ENCODE measurements around the gene CSGALNACT2. TPM values are rescaled to one million over a fixed set of nuclear protein-coding genes. Genes with fewer than 3 reads are reported as not detected.

The CSGALNACT2 gene
- polyA plus RNA-seq, 1 of the 3 experiments (the other 2 are of a cell fraction): 11.5 TPM

DNA sequence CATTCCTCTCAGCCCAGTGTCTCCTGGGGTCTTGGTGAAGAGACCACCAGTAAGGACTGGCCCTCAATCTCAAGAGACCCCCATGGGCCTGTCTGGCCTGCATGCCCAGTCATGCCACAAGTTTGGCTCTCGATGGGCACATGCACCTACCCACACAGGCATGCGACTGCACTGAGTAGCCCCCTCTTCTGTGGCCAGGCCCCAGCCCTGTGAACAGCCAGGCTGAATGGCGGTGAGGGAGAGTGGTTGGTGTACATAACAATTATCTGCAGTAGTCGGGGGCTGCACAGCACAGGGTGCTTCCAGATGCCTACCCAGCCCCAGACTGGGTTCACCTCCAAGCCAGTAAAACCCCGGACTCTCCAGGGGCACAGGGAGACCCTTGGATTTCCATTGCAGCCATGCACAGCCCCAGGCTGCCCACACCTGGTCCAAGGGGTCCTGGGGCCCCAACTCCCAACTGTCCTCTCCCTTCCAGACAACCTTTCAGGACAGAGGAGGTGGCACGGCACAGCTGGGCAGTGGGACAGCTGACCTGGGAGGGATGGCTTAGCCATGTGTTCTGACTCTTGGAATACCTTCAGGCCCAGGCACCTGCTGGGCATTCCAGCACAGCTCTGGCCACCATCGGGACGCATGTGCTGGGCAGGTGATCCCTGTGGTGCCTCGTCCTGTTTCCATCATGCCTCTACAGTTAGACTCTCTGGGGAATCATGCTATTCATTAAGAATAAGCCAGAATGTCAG lies 21.0 kb upstream of the CSGALNACT2 start:
- no peak for TF ChIP-seq EP300 (IDR thresholded peaks at IDR 0.05; ENCODE audit: borderline replicate concordance in 1 of 2, low read depth in 1 of 2, low read length in 1 of 2)
- TF ChIP-seq TCF12 (IDR thresholded peaks at IDR 0.05): no peak
- no peak for TF ChIP-seq RAD21 (IDR thresholded peaks at IDR 0.05; ENCODE audit: low read length)
- TF ChIP-seq TAF1 (IDR thresholded peaks at IDR 0.05; ENCODE audit: borderline replicate concordance, low read depth, low read length): no peak
- no peak for TF ChIP-seq SMC3 (IDR thresholded peaks at IDR 0.05; ENCODE audit: low read depth, low read length)
- no peak for TF ChIP-seq RCOR1 (IDR thresholded peaks at IDR 0.05; ENCODE audit: low read length)
- TF ChIP-seq FOXJ3 (CRISPR knock-in tag; IDR thresholded peaks at IDR 0.05): no peak
- TF ChIP-seq RXRA (IDR thresholded peaks at IDR 0.05; ENCODE audit: borderline replicate concordance, low read depth): no peak
- TF ChIP-seq, protein P1, sequence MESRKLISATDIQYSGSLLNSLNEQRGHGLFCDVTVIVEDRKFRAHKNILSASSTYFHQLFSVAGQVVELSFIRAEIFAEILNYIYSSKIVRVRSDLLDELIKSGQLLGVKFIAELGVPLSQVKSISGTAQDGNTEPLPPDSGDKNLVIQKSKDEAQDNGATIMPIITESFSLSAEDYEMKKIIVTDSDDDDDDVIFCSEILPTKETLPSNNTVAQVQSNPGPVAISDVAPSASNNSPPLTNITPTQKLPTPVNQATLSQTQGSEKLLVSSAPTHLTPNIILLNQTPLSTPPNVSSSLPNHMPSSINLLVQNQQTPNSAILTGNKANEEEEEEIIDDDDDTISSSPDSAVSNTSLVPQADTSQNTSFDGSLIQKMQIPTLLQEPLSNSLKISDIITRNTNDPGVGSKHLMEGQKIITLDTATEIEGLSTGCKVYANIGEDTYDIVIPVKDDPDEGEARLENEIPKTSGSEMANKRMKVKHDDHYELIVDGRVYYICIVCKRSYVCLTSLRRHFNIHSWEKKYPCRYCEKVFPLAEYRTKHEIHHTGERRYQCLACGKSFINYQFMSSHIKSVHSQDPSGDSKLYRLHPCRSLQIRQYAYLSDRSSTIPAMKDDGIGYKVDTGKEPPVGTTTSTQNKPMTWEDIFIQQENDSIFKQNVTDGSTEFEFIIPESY (IDR thresholded peaks at IDR 0.05; ENCODE audit: borderline replicate concordance, low read depth): no peak
- Histone ChIP-seq H3K4me2 (no peak overlapping the region), H3K9ac (no peak overlapping the region), H3K9me3 (no peaks in the 10 kb centered on the region), H3K4me1 (ENCODE audit: control insufficient read depth in 1 of 2, insufficient read depth in 2 of 2, low read depth in 1 of 2, low read length in 1 of 2) (peaks cover 0 to 6% of the 10 kb centered on the region in 2 experiments; a peak in 1 of 4 replicates), H3K9me2 (no peaks in the 10 kb centered on the region), H3K36me3 (replicated peaks in 1 of 2; ENCODE audit: control insufficient read depth in 1 of 2, insufficient read depth in 2 of 2, low read length in 1 of 2) (peaks cover 0 to 7% of the 10 kb centered on the region in 2 experiments), H3K4me3 (ENCODE audit: low read depth in 2 of 2, low read length in 1 of 2) (no peak overlapping the region), H3K79me2 (ENCODE audit: insufficient read depth) (no peaks in the 10 kb centered on the region), H3F3A (replicated peaks; ENCODE audit: insufficient read depth) (no peaks in the 10 kb centered on the region), H2AFZ (ENCODE audit: low read depth) (no peak overlapping the region), H4K20me1 (ENCODE audit: insufficient read depth) (no peaks in the 10 kb centered on the region), H3K27me3 (ENCODE audit: insufficient read depth) (no peaks in the 10 kb centered on the region), H3K27ac (ENCODE audit: low read depth in 2 of 2, low read length in 1 of 2) (no peak overlapping the region; a peak in 1 of 4 replicates)
- CTCF ChIA-PET: interaction anchor here (1.3 kb wide), 1 partner anchor 11 kb away, joined by 3 read pairs; no protein-coding TSS in a partner anchor
- POLR2A ChIA-PET: interaction anchor here (0.7 kb wide), 1 partner anchor 182 kb away, joined by 3 read pairs; no protein-coding TSS in a partner anchor
- 53% methylated on average over 4 of the region's 9 CpGs for WGBS (ENCODE audit: low lambda C conversion rate)
- no peak for DNase-seq

DNA sequence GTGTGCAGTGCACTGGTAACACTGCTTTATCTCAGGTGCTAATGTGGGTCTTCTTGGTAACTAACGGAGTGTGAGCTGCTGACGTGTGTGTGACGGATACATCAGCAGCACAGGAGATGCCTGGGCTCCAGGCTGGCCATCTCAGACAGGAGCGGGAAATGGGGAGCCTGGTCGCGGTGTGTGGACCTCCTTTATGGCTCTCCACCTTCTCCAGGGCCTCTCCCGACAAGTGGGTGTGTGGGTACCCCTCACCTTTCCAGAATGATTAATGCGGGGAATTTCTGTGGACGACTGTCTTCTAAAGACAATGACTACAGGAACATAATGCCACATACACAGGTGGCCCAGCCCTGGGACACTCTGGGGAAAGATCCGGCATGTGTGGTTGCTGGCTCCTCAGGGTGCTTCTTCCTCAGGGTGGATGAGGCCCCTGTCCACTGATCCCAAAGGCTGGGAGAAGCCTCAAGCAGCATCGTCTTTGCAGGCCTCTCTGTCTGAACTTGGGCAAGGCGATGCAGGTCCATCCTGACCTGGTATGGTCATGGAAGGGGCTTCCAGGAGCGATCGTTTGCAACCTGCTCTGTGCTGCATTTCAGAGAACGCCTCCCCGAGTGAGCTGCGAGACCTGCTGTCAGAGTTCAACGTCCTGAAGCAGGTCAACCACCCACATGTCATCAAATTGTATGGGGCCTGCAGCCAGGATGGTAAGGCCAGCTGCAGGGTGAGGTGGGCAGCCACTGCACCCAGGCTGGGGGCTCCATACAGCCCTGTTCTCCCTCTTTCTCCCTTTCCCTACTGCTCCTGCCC lies 20.3 kb upstream of the CSGALNACT2 start:
- Histone ChIP-seq H3K36me3 (replicated peaks in 1 of 2; ENCODE audit: control insufficient read depth in 1 of 2, insufficient read depth in 2 of 2, low read length in 1 of 2) (peaks cover 0 to 8% of the 10 kb centered on the region in 2 experiments), H3K27me3 (ENCODE audit: insufficient read depth) (no peaks in the 10 kb centered on the region), H4K20me1 (ENCODE audit: insufficient read depth) (no peaks in the 10 kb centered on the region), H3K4me3 (ENCODE audit: low read depth in 2 of 2, low read length in 1 of 2) (no peak overlapping the region), H3K9ac (no peak overlapping the region), H3K9me3 (no peaks in the 10 kb centered on the region), H3K79me2 (ENCODE audit: insufficient read depth) (no peaks in the 10 kb centered on the region), H3K9me2 (no peaks in the 10 kb centered on the region), H3K27ac (ENCODE audit: low read depth in 2 of 2, low read length in 1 of 2) (no peak overlapping the region; a peak in 1 of 4 replicates), H3K4me1 (ENCODE audit: control insufficient read depth in 1 of 2, insufficient read depth in 2 of 2, low read depth in 1 of 2, low read length in 1 of 2) (peaks cover 0 to 6% of the 10 kb centered on the region in 2 experiments; a peak in 1 of 4 replicates), H2AFZ (ENCODE audit: low read depth) (no peak overlapping the region), H3F3A (replicated peaks; ENCODE audit: insufficient read depth) (no peaks in the 10 kb centered on the region), H3K4me2 (no peak overlapping the region)
- DNase-seq: no peak
- ChIA-PET POLR2A (no interaction called here), CTCF (interaction anchor here (0.6 to 1.3 kb wide), 3 partner anchors 12 to 252 kb away, joined by 3 to 4 read pairs (median 3); no protein-coding TSS in a partner anchor)
- WGBS (ENCODE audit: low lambda C conversion rate): 65% methylated on average over 11 of the region's 18 CpGs
- no peak for TF ChIP-seq SIN3A (IDR thresholded peaks at IDR 0.05; ENCODE audit: borderline replicate concordance, low read depth, low read length)
- TF ChIP-seq, protein P2, sequence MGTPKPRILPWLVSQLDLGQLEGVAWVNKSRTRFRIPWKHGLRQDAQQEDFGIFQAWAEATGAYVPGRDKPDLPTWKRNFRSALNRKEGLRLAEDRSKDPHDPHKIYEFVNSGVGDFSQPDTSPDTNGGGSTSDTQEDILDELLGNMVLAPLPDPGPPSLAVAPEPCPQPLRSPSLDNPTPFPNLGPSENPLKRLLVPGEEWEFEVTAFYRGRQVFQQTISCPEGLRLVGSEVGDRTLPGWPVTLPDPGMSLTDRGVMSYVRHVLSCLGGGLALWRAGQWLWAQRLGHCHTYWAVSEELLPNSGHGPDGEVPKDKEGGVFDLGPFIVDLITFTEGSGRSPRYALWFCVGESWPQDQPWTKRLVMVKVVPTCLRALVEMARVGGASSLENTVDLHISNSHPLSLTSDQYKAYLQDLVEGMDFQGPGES (IDR thresholded peaks at IDR 0.05; ENCODE audit: low read depth, low read length): no peak

Measured in SK-N-SH (cell line).